Fibroblast of the aortic adventitia (primary cell): Measurements from ENCODE around the gene PDE6D. TPM values are rescaled to one million over a fixed set of nuclear protein-coding genes. Genes with fewer than 3 reads are reported as not detected.

ENCODE experiments used
- DNase-seq: peaks from one replicate; pipeline ENCODE4 v3.0.0-alpha.2; 2010; ENCODE audit warnings: low read depth
- H3K4me3 ChIP-seq: 2 replicates; pipeline ENCODE4 v1.5.1; 2011; ENCODE audit warnings: low read depth, mild to moderate bottlenecking, control low read depth, low read length, moderate library complexity
- total RNA-seq: library from RNA; depleted of rRNA; stranded (reverse); fragments of >200 nt; gene quantifications from 2 replicates; pipeline ENCODE4 v1.2.3, GENCODE V29; 2012; ENCODE audit warnings: low replicate concordance
- TF ChIP-seq, protein P1 (sequence below): IDR thresholded peaks from 2 replicates; pipeline ENCODE4 v1.5.1; 2011; ENCODE audit warnings: mild to moderate bottlenecking, low read length, control low read depth, inconsistent platforms; ENCODE audit not compliant: insufficient read depth

PDE6D gene
- total RNA-seq, 1 donor, result 30.6 TPM

DNA sequence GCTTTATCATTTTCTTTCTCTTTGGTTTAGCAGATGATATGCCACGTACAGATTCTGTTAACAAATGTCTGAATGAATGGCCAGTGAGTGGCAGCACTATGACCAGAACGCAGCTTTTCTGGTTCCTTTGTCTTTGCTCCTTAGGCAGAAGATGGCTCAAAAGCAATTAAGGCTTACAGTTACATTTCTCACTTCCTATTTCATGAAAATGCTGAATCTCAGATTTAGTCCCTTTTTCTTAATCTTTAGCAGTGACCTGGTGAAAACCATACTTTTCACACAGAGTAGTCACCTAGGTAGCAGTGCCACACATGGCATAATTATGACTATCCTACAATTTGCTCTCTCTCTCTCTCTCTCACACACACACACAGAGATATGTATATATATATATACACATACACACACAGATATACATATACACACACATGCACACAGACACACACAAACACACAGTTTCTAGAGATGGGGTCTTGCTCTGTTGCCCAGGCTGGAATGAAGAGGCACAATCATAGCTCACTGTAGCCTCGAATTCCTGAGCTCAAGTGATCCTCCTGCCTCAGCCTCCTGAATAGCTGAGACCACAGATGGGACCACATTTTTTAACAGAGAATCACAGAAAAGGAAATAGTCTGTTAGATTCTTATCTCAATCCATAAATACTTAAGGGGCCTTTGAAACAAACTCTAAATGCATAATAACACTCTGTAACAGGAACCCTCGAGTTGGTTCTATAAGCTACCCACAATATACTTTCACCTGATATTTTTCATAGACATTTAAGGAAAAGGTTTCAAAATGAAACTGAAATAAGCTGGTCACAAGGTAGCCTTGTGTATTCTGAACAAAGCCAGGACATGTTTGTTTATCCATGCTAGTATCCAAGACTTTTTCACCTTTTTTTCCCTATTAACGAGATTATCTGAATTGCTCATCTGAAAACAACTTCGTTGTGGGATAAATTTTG is 11.6 kb downstream of the PDE6D start:
- no peak overlapping the region for H3K4me3 ChIP-seq
- no peak for DNase-seq
- TF ChIP-seq, protein P1, sequence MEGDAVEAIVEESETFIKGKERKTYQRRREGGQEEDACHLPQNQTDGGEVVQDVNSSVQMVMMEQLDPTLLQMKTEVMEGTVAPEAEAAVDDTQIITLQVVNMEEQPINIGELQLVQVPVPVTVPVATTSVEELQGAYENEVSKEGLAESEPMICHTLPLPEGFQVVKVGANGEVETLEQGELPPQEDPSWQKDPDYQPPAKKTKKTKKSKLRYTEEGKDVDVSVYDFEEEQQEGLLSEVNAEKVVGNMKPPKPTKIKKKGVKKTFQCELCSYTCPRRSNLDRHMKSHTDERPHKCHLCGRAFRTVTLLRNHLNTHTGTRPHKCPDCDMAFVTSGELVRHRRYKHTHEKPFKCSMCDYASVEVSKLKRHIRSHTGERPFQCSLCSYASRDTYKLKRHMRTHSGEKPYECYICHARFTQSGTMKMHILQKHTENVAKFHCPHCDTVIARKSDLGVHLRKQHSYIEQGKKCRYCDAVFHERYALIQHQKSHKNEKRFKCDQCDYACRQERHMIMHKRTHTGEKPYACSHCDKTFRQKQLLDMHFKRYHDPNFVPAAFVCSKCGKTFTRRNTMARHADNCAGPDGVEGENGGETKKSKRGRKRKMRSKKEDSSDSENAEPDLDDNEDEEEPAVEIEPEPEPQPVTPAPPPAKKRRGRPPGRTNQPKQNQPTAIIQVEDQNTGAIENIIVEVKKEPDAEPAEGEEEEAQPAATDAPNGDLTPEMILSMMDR, result no peak

DNA sequence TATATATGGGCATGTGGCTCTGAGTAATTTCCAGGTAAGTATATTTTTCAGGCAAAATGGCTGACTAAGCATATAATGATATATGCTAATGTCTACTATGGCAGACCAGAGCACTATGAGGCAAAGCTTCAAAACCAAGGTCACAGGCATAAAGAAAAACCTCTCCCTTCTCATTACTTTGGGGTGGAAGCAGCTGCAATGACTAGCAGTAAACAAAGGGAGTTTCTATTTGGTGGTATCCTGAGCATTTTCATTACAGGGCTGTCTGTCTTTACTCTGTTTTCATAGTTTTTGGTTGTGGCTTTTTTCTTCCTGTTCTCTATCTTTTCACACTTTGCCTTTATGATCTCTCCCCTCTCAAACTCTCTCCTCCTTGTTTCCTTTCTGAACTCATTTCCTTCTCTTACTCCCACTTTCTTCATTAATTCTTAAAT is 15.6 kb downstream of the PDE6D start:
- no peak for DNase-seq
- TF ChIP-seq, protein P1, result no peak
- H3K4me3 ChIP-seq, result no peak overlapping the region

DNA sequence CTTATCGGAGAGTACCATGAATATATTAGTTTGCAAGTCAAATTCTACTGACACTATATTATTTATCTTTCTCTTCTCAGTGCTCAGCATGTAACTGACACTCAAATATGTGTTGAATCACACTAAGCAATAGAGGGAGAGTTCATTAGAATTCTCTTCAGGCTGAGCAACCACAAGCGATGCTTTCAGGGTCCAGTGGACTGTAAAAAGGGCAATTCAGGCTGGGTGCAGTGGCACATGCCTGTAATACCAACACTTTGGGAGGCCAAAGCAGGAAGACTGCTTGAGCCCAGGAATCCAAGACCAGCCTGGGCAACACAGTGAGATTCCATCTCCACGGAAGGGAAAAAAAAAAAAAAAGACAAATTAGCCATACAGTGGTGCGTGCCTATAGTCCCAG is 16.3 kb downstream of the PDE6D start:
- TF ChIP-seq, protein P1, result no peak
- H3K4me3 ChIP-seq, result no peak overlapping the region
- DNase-seq, result no peak

GRCh38 chr2:231764124-231764523 is 17.0 kb downstream of the PDE6D start:
- no peak overlapping the region for H3K4me3 ChIP-seq
- TF ChIP-seq, protein P1, result no peak
- no peak for DNase-seq

GRCh38 chr2:231761735-231762134 is 19.3 kb downstream of the PDE6D start:
- H3K4me3 ChIP-seq, result no peak overlapping the region
- no peak for DNase-seq
- TF ChIP-seq, protein P1, result no peak

GRCh38 chr2:231752061-231752460 is 29.0 kb downstream of the PDE6D start:
- no peak overlapping the region for H3K4me3 ChIP-seq
- TF ChIP-seq, protein P1, result no peak
- no peak for DNase-seq
